Measurements from ENCODE around the gene SLC29A3. TPM values are rescaled to one million over a fixed set of nuclear protein-coding genes. Genes with fewer than 3 reads are reported as not detected.

SLC29A3 gene
- total and polyA plus RNA-seq, 2 experiments from 2014 or later = 10.3 to 12.3 TPM

GRCh38 chr10:71308985-71309384, 10.1 kb upstream of the SLC29A3 start (continued):
- TF ChIP-seq, protein P1, sequence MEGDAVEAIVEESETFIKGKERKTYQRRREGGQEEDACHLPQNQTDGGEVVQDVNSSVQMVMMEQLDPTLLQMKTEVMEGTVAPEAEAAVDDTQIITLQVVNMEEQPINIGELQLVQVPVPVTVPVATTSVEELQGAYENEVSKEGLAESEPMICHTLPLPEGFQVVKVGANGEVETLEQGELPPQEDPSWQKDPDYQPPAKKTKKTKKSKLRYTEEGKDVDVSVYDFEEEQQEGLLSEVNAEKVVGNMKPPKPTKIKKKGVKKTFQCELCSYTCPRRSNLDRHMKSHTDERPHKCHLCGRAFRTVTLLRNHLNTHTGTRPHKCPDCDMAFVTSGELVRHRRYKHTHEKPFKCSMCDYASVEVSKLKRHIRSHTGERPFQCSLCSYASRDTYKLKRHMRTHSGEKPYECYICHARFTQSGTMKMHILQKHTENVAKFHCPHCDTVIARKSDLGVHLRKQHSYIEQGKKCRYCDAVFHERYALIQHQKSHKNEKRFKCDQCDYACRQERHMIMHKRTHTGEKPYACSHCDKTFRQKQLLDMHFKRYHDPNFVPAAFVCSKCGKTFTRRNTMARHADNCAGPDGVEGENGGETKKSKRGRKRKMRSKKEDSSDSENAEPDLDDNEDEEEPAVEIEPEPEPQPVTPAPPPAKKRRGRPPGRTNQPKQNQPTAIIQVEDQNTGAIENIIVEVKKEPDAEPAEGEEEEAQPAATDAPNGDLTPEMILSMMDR (conservative IDR thresholded peaks at IDR 0.05; ENCODE audit: low read depth in 2 of 2) = no peak

DNA sequence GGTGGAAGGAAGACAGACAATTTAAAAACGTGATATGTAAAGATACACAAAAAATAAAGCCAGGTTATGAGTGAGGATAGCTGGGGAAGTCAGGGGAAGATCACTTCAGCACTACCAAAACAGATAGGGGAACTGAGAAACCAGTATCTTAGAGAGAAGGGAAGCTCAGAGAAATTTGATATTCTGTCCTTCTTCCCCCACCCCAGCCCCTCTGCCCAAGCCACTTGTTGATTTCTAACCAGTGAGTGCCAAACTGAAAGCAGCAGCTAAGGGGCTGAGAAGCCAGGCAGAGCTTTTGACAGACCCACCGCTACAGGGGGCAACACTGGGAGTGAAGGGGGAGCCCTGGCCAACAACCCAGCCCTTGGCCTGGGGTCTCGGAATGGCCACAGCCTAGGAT, 9.1 kb upstream of the SLC29A3 start:
- H3K9me2 ChIP-seq (ENCODE audit: insufficient read depth) = no peaks in the 10 kb centered on the region
- no peaks in the 10 kb centered on the region for H3F3A ChIP-seq (replicated peaks; ENCODE audit: low read depth)
- Mint-ChIP-seq H3K4me1 (peaks cover 11% of the 10 kb centered on the region; the same call in 2 of the 3 replicates), H3K9me3 (no peaks in the 10 kb centered on the region), H3K27ac (no peak overlapping the region), H3K4me3 (no peak overlapping the region), H3K27me3 (ENCODE audit: insufficient read depth, low read depth, poor library complexity) (peaks cover 9% of the 10 kb centered on the region), H3K36me3 (ENCODE audit: low read depth) (no peaks in the 10 kb centered on the region)
- no peaks in the 10 kb centered on the region for H3K79me2 ChIP-seq (replicated peaks; ENCODE audit: insufficient read depth)
- H4K20me1 ChIP-seq (replicated peaks; ENCODE audit: insufficient read depth) = no peaks in the 10 kb centered on the region; the same call in 1 of the 2 replicates
- no peak overlapping the region for H3K27ac ChIP-seq (ENCODE audit: low read depth)
- H3K27me3 ChIP-seq (ENCODE audit: insufficient read depth) = no peaks in the 10 kb centered on the region
- DNase-seq (ENCODE audit: low spot score) (no peak), ATAC-seq (no peak)
- TF ChIP-seq EZH2phosphoT487 (IDR thresholded peaks at IDR 0.05; ENCODE audit: unreplicated experiment) = no peak
- no peak for TF ChIP-seq ZNF114 (CRISPR knock-in tag; IDR thresholded peaks at IDR 0.05)
- TF ChIP-seq POLR2AphosphoS5 (IDR thresholded peaks at IDR 0.05; ENCODE audit: low read depth) = no peak
- TF ChIP-seq JUNB (IDR thresholded peaks at IDR 0.05; ENCODE audit: unreplicated experiment) = no peak
- TF ChIP-seq ETS1 (IDR thresholded peaks at IDR 0.05) = no peak
- TF ChIP-seq, protein P1 (conservative IDR thresholded peaks at IDR 0.05; ENCODE audit: low read depth in 2 of 2) = no peak
- TF ChIP-seq, protein P2, sequence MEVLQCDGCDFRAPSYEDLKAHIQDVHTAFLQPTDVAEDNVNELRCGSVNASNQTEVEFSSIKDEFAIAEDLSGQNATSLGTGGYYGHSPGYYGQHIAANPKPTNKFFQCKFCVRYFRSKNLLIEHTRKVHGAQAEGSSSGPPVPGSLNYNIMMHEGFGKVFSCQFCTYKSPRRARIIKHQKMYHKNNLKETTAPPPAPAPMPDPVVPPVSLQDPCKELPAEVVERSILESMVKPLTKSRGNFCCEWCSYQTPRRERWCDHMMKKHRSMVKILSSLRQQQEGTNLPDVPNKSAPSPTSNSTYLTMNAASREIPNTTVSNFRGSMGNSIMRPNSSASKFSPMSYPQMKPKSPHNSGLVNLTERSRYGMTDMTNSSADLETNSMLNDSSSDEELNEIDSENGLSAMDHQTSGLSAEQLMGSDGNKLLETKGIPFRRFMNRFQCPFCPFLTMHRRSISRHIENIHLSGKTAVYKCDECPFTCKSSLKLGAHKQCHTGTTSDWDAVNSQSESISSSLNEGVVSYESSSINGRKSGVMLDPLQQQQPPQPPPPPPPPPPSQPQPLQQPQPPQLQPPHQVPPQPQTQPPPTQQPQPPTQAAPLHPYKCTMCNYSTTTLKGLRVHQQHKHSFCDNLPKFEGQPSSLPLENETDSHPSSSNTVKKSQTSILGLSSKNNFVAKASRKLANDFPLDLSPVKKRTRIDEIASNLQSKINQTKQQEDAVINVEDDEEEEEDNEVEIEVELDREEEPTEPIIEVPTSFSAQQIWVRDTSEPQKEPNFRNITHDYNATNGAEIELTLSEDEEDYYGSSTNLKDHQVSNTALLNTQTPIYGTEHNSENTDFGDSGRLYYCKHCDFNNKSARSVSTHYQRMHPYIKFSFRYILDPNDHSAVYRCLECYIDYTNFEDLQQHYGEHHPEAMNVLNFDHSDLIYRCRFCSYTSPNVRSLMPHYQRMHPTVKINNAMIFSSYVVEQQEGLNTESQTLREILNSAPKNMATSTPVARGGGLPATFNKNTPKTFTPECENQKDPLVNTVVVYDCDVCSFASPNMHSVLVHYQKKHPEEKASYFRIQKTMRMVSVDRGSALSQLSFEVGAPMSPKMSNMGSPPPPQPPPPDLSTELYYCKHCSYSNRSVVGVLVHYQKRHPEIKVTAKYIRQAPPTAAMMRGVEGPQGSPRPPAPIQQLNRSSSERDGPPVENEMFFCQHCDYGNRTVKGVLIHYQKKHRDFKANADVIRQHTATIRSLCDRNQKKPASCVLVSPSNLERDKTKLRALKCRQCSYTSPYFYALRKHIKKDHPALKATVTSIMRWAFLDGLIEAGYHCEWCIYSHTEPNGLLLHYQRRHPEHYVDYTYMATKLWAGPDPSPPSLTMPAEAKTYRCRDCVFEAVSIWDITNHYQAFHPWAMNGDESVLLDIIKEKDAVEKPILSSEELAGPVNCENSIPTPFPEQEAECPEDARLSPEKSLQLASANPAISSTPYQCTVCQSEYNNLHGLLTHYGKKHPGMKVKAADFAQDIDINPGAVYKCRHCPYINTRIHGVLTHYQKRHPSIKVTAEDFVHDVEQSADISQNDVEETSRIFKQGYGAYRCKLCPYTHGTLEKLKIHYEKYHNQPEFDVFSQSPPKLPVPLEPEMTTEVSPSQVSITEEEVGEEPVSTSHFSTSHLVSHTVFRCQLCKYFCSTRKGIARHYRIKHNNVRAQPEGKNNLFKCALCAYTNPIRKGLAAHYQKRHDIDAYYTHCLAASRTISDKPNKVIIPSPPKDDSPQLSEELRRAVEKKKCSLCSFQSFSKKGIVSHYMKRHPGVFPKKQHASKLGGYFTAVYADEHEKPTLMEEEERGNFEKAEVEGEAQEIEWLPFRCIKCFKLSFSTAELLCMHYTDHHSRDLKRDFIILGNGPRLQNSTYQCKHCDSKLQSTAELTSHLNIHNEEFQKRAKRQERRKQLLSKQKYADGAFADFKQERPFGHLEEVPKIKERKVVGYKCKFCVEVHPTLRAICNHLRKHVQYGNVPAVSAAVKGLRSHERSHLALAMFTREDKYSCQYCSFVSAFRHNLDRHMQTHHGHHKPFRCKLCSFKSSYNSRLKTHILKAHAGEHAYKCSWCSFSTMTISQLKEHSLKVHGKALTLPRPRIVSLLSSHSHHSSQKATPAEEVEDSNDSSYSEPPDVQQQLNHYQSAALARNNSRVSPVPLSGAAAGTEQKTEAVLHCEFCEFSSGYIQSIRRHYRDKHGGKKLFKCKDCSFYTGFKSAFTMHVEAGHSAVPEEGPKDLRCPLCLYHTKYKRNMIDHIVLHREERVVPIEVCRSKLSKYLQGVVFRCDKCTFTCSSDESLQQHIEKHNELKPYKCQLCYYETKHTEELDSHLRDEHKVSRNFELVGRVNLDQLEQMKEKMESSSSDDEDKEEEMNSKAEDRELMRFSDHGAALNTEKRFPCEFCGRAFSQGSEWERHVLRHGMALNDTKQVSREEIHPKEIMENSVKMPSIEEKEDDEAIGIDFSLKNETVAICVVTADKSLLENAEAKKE (CRISPR knock-in tag; IDR thresholded peaks at IDR 0.05) = no peak
- TF ChIP-seq CREB1 (CRISPR knock-in tag; IDR thresholded peaks at IDR 0.05; ENCODE audit: low read depth) = no peak
- no peak for TF ChIP-seq NANOG (IDR thresholded peaks at IDR 0.05; ENCODE audit: borderline replicate concordance)
- no peak for TF ChIP-seq EZH2 (IDR thresholded peaks at IDR 0.05; ENCODE audit: low read depth, unreplicated experiment)
- no peak for TF ChIP-seq ZNF331 (CRISPR knock-in tag; IDR thresholded peaks at IDR 0.05; ENCODE audit: low read depth)
- no peak for TF ChIP-seq STAT1 (IDR thresholded peaks at IDR 0.05; ENCODE audit: unreplicated experiment)
- H3K4me1 ChIP-seq (ENCODE audit: insufficient read depth) = no peaks in the 10 kb centered on the region
- no peak overlapping the region for H3K4me3 ChIP-seq
- no peak overlapping the region for H2AFZ ChIP-seq
- no peak overlapping the region for H3K4me2 ChIP-seq
- no peaks in the 10 kb centered on the region for H3K36me3 ChIP-seq (ENCODE audit: insufficient read depth)

All from GM23338 (cell line).